Measurements from ENCODE around the gene GLTPD2.
A peak's percentile ranks its signal among the peaks of the same experiment; 100 is the strongest.

GLTPD2 gene

GRCh38 chr17:4771519-4772234 is 17.1 kb upstream of the GLTPD2 start, which contains the start of gene TM4SF5:
Gene TM4SF5, plus strand, starts transcription at chr17:4771886. Its CDS starts 37 bp downstream, at chr17:4771923.
- no peak for DNase-seq (ENCODE audit: low read depth)

- DNase-seq (ENCODE audit: low read depth) = no peak
Measured at GRCh38 chr17:4772235-4772613, 16.5 kb upstream of the GLTPD2 start.

DNA sequence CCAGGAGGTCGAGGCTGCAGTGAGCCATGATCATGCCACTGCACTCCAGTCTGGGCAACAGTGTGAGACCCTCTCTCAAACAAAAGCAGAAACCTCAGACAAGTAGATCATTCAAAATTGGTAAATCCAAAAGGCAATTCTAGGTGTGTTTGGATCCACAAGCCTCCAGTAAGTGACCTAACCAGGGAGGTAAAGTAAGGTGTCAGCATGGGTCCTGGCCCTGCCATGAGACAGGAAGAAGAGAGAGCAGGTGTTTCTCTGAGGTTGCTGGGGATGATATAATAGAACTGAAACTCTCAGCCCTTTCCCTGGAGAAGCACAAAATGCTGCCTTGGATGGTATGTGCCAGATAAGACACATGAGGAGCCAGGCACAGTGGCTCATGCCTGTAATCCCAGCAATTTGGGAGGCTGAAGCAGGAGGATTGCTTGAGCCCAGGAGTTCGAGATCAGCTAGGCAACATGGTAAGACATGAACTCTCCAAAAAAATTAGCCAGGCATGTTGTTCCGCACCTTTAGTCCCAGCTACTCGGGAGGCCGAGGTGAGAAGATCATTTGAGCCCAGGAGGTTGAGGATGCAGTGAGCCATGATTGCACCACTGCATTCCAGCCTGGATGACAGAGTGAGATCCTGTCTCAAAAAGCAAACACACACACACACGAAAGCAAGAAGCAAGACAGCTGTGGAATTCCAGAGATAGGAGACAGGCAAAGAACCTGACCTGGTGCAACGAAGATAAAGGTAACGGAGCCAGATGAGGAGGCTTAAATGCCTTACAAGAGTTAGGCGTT is 10.6 kb upstream of the GLTPD2 start:
- DNase-seq (ENCODE audit: low read depth) = no peak

GRCh38 chr17:4780325-4780955 is 8.3 kb upstream of the GLTPD2 start:
- DNase-seq (ENCODE audit: low read depth) = no peak

- no peak for DNase-seq (ENCODE audit: low read depth)
Measured at GRCh38 chr17:4782652-4783051, 6.1 kb upstream of the GLTPD2 start.

- no peak for DNase-seq (ENCODE audit: low read depth)
Measured at GRCh38 chr17:4785311-4786105, 3.3 kb upstream of the GLTPD2 start.

DNA sequence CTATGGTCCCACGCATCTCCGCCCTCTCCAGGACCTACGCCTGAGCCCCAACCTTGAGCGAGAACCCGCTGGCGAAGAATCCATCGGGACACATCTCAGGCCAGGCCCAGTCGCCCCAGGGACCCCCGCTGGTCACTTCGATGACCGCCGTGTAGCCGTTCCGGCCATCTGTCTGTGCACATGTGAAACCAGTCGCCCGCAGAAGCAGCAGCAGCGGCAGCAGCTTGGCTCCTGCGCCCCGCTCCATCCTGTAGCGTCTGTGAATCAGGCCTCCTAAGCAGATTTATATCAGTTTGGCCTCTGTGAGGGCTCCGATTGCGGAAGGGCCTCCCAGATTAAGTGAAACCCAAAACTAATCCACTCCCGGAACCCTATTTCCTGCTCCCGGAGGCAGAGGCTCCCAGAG is 2.7 kb upstream of the GLTPD2 start, which contains the start of gene VMO1:
VMO1 (minus strand) TSS at position 259 of the 406 bp plus-strand sequence; CDS start at position 247, 12 bp downstream.
- no peak for DNase-seq (ENCODE audit: low read depth)

DNA sequence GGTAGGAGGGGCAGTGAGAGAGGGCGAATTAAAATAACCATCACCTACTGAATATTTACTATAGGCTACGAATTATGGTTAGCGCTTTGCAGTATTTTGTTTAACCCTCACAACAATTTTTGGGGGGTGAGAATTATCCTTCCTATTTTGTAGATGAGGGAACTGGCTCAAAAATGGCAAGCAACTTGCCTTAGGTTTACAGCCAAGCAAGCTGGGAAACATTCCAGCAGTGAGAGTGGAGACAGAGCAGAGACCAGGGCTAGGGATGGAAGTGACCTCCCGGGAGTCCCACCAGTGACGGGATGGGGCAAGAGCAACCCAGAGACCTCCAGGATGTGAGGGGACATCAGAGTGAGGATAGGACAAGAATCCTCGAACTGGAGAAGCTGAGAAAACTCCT is 2.2 kb upstream of the GLTPD2 start:
- DNase-seq (ENCODE audit: low read depth) = no peak

- DNase-seq (ENCODE audit: low read depth) = no peak
Measured at GRCh38 chr17:4788159-4788806, 481 bp upstream of the GLTPD2 start.

DNA sequence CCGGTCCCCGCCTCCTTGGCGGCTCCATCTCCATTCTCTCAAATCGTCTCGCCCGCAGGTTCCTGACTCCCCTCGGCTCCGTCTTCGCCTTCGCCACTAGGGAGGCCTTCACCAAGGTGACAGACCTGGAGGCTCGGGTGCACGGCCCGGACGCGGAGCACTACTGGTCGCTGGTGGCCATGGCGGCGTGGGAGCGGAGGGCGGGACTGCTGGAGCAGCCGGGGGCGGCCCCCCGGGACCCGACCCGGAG is 862 bp downstream of the GLTPD2 start:
- no peak for DNase-seq (ENCODE audit: low read depth)

- DNase-seq (ENCODE audit: low read depth) = peak; percentile 60
Measured at GRCh38 chr17:4789951-4790704, 1.4 kb downstream of the GLTPD2 start.

GRCh38 chr17:4790705-4791088 is 1.9 kb downstream of the GLTPD2 start:
- DNase-seq (ENCODE audit: low read depth) = no peak

- DNase-seq (ENCODE audit: low read depth) = no peak
Measured at GRCh38 chr17:4795168-4795567, 6.4 kb downstream of the GLTPD2 start.

GRCh38 chr17:4796552-4796920 is 7.8 kb downstream of the GLTPD2 start:
- no peak for DNase-seq (ENCODE audit: low read depth)

- DNase-seq (ENCODE audit: low read depth) = no peak
Measured at GRCh38 chr17:4800462-4801196, 11.9 kb downstream of the GLTPD2 start.

- DNase-seq (ENCODE audit: low read depth) = no peak
Measured at GRCh38 chr17:4802228-4802627, 13.5 kb downstream of the GLTPD2 start, which contains the start of gene C17orf114. Gene C17orf114, minus strand, starts transcription at chr17:4802328.

GRCh38 chr17:4806456-4806776 is 17.7 kb downstream of the GLTPD2 start:
- DNase-seq (ENCODE audit: low read depth) = no peak

DNA sequence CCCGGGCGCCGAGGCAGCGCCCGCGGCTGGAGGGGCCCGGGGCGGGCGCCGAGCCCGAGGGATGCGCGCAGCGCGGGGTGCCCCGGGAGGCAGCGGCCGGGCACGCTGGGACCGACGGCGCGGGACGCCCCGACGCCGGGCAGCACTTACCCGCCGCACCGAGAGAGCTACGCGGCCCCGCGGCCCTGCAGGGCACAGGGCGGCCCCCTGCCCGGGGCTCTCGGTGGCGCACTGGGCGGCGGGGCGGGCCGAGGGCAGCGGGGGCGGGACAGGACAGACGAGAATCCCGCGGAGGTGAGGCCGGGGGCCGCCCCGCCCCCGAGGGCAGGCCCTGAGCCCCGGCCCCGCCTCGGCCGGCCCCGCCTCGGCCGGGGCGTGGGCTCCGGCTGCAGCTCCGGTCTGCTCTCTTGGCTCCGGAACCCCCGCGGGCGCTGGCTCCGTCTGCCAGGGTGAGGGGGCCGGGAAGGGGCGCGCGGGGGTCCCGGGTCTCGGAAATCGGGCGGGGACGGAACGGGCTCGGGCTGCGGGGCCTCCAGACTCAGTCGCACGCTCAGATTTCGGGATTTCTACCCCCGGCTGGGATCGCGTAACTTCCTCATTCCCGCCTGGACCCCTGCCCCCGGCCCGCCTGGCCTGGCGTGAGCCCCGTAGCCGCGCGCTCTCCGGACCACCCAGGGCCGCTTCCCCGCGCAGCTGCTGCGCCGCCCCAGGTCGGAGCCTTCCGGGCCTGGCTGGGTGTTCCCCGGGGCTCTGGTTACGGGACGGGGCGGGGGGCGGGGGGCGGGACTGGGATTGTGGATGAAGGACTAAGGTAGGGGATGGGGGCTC is 18.2 kb downstream of the GLTPD2 start, which contains the start of gene PLD2:
PLD2 (plus strand) TSS at position 376 of the 828 bp plus-strand sequence. CDS start 621 bp downstream, outside the sequence.
- no peak for DNase-seq (ENCODE audit: low read depth)

- DNase-seq (ENCODE audit: low read depth) = no peak
Measured at GRCh38 chr17:4807605-4808377, 19.0 kb downstream of the GLTPD2 start.
